GM21825 (cell line): ENCODE results near the gene ZCCHC17.
A peak's percentile ranks its signal among the peaks of the same experiment; 100 is the strongest.

Experiments used
- ATAC-seq: cut with Tn5 transposase; IDR thresholded peaks from one replicate; pipeline ENCODE4 v1.9.1; 2021; ENCODE audit warnings: mild to moderate bottlenecking, moderate library complexity; ENCODE audit not compliant: unreplicated experiment

ZCCHC17 gene

DNA sequence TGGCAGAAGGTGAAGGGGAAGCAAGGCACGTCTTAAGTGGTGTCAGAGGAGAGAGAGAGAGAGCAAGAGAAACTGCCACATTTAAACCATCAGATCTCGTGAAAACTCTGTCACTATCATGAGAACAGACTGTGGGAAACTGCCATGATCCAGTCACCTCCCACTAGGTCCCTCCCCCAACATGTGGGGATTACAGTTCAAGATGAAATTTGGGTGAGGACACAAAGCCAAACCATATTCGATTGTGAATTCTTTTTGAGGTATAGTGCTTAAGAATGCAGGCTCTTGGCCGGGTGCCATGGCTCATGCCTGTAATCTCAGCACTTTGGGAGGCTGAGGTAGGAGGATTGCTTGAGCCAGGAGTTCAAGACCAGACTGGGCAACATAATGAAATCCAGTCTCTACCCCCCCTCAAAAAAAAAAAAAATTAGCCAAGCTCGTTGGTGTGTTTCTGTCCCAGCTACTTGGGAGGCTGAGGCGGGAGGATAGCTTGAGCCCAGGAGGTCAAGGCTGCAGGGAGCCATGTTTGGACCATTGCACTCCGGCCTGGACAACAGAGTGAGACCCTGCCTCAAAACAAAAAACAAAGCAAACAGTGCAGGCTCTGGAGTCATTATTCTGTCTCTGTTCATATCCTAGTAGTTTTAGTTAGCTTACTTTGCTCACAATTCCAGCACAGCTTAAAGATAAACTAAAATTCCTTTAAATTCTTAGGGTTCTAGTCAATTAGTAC is 6.0 kb downstream of the ZCCHC17 start:
- no peak for ATAC-seq

DNA sequence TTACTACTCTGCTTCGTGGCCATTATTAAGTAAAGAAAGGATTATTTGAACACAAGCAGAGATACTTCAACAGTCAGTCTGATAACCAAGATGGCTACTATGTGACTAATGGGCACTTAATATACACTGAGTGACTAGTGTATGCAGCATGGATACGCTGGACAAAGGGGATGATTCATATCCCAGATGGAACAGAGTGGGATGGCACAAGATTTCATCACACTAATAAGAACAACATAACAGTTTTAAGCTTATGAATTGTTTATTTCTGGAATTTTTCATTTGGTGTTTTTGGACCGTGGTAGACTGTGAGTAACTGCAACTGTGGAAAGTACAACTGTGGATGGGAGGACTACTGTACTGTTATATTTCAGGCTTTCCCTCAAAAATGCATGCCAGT is 9.4 kb downstream of the ZCCHC17 start:
- no peak for ATAC-seq

DNA sequence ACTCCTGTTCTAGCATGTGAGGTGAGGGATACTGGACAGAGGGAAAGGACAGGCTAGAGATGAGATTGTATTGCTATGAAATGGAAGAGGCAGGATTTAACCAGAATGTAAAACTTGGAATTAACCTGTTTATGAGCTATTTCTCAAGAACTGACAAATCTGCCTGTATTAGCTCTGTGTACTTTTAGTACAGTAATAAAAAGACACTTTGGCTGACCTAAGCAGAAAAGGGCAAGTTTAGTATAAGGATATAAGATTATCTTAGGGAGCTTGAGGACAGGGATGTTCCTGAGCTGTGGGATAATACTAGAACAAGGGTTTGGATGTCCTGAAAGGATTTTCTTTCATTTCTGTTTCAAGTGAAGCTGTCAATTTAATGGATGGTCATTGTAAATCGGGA is 11.2 kb downstream of the ZCCHC17 start:
- ATAC-seq: no peak

DNA sequence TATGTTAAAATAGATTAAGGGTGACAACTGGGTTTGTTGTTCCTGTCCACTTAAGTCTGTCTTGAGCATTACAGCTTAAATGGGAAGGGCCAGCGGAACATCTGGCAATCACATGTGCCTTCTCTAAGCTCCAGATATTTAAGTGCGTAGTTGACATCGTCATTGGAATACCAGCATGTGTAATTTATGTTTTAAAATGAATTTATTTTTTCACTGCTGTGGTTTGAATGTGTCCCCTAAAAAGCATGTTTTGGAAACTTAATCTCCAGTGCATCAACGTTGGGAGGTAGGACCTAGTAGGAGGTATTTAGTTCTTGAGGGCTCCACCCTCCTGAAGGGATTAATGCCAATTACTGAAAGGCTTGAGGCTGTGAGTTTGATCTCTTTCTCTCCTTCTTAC is 13.4 kb downstream of the ZCCHC17 start:
- ATAC-seq: no peak

DNA sequence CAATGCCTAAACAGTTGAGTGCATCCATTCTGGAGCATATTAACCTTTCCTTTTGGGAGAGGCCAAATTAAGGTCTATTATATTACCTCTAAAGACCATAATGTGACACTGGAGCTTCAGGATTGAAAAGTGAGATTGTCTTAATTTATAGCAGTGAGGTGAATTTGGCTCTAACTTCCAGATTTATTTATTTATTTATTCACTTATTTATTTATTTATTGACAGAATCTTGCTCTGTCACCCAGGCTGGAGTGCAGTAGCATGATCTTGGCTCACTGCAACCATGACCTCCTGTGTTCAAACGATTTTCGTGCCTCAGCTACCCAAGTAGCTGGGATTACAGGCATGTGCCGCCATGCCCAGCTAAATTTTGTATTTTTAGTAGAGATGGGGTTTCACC is 19.1 kb downstream of the ZCCHC17 start:
- ATAC-seq: no peak

DNA sequence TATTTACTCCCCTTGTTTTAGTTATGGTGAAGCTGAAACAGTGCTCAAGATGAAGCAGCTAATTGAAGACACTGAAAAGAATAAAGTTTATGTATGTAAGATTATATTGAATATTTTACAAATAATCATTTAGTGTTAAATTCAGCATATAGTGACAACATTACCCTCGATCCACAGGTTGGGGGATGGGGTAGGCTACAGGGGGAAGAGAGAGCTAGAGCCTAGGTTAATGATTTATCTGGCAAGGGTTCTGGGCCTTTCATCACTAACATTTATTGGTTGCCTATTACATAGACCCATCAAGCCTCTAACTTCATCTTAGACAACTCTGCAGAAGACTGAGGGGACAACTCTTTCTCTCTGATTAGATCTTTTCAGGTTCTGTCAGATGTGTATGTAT is 21.3 kb downstream of the ZCCHC17 start:
- no peak for ATAC-seq

DNA sequence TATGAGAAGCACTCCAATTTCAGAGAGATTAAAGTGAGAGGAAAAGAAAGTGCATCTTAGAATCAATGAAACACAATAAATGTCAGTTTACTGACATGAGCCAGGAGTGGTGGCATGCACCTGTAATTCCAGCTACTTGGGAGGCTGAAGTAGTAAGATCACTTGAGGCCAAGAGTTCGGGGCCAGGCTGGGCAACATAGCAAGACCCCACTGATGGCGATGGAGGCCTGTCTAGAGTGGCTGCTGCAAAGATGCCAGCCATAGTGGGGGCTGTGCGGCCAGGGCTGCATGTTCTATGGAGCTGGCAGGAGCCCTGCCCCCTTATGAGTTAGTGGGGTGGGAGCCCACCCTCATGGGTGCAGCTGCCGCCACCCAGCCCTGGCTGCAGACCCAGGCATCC is 27.3 kb downstream of the ZCCHC17 start:
- ATAC-seq: no peak

DNA sequence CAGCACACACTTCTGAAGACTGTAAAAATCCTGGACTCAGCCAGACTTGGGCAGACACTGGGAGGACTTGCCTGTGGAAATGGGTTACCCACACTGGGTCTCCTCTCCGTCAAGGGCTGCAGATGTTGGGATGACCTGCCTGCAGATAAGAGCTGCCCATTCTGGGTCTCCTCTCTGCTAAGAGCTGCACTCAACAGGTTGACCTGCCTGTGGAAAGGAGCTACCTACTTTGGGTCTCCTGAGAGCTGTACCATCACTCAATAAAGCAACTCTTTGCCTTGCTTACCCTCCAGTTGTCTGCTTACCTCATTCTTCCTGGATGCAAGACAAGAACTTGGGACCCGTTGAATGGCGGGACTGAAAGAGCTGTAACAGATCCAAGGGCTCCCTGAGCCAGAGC is 28.2 kb downstream of the ZCCHC17 start:
- ATAC-seq: no peak

DNA sequence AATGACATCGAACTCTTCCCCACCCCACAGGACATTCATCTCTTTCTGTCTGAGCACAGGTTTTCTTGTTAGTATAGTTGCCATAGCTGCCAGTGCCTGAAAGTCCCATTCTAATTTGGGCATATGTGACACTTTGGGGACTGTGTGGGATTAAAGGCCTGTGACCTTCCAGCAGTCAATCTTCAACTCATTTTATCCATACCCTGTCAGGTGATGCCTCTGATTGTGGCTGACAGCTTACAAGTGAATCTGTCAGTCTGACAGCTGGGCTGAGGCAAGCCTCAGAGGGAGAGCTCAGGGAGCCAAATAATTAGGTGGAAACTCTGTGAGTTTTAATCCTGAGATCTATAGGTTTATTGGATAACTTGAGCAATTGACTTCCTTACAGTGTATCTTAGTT is 29.6 kb downstream of the ZCCHC17 start:
- ATAC-seq: no peak

DNA sequence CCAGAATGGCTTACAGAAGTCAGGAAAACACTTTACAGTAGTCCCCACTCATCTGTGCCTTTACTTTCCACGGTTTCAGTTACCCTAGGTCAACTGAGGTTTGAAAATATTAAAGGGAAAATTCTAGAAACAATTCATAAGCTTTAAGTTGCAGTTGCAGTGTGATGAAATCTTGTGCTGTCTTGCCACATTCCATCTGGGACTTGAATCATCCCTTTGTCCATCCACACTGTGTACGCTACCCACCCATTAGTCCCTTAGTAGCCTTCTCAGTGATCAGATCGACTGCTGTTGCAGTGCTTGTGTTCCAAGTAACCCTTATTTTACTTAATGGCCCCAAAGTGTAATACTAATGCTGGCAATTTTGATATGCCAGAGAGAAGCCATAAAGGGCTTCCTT is 30.5 kb downstream of the ZCCHC17 start:
- ATAC-seq: no peak

DNA sequence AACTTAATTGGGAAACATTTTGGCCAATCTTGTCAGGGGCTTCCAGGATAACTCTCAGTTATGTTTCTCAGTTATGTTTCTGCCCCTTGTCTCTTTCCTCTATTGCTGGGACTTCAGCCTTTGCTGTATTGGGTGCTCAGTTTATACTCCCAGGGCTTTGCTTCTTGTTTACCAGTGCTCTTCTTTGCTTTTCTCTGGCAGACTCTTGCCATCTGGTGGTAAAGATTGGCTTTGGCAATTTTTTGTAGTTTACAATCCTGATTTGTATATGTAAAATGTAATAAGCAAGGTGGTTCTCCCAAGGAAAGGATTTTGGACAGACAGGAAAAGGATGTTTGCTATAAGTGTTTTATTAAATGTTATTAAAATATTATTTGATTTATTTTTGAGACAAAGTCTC is 38.2 kb downstream of the ZCCHC17 start:
- ATAC-seq: no peak

DNA sequence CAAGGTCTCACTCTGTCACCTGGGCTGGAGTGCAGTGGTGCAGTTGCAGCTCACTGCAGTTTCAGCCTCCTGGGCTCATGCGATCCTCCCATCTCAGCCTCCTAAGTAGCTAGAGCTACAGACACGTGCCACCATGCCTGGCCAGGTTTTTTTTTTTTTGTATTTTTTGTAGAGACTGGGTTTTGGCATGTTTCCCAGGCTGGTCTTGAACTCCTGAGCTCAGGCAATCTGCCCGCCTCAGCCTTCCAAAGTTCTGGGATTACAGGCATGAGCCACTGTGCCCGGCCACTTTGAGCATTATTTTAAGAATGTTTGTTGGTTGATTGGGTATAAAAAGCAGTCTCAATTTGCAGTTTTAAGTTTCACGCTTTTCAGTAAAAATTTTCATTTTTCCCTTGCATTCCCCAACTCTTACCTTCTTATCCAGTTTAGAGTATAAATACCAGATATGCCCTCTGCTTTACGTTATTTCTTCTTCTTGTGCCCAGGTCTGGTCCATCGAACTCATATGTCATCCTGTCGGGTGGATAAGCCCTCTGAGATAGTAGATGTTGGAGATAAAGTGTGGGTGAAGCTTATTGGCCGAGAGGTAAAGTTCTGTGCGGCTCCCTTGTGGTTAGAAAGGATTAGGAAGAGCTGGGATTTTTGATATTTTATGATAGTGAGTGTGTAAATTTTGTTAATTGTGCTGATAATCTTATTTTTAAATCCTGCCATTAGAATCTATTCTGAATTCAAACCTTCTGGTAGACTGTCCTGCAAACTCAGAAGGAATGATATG is 40.0 kb downstream of the ZCCHC17 start:
- ATAC-seq: no peak

DNA sequence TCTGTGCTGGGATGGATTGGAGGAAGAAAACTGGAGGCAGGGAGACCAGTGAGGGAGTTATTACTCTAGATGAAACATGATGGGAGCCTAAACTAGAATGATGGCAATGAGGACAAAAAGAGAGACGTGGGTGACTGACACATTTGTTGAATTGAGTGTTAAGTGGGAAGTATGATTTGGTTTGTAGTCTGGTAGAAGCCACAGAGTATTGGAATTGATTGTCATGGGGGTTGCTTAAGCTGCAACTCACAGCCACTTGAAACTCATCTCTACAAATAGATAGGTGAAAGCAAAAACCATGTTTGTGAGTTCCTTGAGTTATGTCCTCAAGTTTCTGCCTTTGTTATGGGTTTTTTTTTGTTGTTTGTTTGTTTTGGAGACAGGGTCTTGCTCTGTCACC is 47.7 kb downstream of the ZCCHC17 start:
- ATAC-seq: no peak

DNA sequence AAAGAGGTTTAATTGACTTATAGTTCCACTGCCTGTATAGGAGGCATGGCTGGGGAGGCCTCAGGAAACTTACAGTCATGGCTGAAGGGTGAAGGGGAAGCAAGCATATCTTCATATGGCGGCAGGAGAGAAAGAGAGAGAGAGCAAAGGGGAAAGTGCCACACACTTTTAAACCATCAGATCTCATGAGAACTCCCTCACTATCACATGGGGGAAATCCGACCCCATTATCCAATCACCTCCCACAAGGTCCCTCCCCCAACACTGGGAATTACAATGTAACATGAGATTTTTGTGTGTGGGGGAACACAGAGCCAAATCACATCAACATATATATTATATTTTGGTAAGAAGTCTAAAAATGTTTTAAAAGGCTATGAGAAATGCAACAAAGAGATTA is 48.8 kb downstream of the ZCCHC17 start:
- no peak for ATAC-seq

DNA sequence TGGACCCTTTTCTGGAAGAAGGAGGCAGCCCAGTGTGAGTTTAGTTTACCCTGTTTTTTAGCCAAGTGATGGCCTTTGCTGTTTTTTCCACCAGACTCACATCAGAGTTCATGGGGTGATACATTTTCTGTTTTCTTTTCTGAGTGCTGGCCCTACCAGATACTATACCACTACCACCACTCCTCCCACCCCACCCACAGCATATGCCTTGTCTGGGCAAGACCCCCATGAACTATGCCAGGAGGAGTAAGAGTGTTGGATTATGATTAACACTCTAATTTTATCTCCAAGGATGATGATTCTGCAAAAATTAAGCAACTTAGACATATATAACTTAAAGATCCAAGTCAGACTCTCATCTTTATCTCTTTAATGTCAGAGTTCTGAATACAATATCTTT is 50.0 kb downstream of the ZCCHC17 start:
- ATAC-seq: no peak

DNA sequence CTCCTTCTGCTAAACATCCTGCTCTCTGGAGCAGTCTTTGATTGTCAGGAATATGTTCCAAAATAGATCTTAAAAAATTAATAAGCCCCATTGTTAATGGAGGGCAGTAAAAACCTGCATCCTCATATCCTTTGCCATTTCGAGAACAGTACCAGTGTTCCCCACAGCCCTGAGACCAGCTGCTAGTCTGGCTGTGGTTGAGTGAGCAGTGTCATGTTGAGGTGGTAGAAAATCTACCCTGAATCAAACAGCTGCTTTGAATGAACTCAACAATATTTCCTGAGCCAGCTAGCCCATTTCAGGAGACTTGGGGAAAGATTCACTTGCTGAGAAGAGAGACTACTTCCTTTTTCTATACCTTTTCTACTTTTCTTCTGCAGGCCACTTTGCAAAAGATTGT is 51.6 kb downstream of the ZCCHC17 start:
- ATAC-seq: peak; percentile 63

DNA sequence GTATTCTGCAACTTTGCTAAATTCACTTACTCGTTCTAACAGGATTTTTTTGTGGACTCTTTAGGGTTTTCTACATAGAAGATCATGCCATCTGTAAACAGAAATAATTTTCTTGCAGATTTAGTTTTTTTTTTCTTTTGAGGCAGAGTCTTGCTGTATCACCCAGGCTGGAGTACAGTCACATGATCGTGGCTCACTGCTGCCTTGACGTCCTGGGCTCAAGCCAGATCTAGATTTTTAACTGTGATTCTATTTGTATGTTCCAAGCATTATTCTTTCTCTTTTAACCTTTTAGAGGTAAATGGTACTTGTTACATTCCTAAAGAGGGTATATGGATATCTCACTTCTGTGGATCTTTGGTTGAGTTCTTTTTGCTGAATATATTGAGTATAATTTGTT is 57.5 kb downstream of the ZCCHC17 start:
- ATAC-seq: no peak

DNA sequence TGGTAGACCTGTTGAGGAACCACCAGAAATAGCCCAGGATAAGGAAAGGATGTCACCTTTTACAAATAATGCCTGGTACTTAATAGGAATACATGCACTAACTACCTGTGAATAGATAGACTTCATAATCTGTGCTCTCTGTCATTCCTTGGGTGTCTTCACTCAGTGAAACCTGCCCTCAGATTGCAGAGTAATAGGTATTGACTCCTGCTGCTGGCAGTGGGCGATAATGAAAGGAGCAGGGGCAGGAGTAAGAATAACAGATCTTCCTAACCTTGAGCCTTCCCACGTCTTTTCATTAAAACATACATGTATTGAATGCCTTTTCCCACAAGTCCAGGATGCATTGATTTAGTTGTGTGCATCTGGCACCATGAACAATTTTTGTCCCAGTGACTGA is 59.6 kb downstream of the ZCCHC17 start:
- no peak for ATAC-seq

DNA sequence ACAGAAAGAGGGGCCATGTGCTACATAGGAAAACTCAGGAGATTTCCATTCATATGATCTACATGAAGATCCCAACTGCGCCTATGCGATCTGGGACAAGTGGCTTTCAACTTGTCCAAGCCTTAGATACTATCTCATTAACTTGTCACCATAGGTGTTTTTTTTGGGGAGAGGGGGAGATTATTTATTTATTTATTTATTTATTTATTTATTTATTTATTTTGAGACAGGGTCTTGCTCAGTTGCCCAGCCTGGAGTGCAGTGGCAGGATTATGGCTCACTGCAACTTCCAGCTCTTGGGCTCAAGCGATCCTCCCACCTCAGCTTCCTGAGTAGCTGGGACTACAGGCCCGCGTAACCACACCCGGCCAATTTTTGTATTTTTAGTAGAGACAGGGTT is 64.8 kb downstream of the ZCCHC17 start:
- no peak for ATAC-seq

DNA sequence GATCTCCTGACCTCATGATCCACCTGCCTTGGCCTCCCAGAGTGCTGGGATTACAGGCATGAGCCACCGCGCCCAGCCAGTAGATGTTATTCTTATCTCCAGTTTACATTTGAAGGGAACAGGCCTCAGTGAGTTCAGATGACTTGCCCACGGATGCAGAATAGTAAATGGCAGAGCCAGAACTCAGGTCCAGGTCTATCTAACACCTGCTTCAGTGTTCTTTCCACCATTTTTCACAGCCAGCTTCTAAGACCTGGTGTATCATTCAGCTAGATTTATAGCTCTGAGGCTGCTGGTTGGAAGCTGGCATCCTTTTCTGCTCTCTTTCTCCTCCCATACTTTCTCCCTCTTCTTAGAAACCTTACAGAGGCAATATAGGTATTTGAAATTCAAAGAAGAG is 65.2 kb downstream of the ZCCHC17 start:
- ATAC-seq: no peak

DNA sequence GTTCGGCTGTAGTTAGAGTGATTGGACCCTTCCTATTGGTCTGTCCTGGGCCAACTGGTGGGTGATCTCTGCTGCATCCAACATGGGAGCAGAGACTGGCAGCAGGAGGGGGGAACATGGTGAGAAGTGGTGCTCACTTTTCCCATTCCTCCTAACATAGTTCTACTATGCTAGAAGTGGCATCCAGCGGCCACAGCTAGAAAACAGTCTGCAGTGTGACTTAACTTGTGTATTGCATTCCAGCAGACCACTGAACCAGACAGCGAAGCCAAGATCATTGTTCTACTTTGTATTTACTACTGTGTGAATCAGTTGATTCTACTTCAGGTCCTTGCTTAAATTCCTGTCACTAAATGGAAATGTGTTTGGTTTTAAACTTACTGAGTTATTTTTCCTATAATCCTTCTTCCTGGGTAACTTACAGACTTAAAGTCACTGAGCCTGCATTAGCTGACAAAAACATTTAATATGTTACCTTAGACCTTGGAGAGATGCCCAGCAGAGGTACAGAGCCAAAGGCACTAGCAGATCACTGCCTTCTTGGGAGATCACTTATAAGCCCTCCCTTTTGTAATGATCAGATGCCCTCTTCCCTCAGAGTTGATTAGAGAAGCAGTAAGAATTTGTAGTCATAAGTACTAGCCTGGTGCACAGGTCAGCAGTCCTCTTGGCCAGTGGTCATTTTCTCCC is 67.9 kb downstream of the ZCCHC17 start:
- no peak for ATAC-seq

DNA sequence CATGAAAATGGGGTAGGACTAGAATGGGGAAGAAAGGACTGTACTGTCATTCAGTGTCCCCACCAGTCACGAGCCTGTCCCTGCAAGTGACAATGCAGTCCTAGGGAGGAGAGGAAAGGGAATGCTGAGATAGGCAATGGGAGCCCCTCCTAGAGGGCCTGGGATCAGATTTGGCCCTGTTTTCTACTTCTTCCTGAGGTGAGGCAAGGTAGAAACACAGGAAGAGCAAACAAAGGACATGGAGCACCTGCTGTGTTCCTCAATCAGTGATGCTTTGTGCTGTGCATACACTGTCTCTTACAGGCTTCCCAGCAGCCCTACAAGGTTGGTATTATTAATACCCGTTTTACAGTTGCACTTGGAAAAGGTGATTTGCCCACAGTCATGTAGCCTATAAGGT is 70.0 kb downstream of the ZCCHC17 start:
- no peak for ATAC-seq
